Measurements from ENCODE around the gene RECK. TPM values are rescaled to one million over a fixed set of nuclear protein-coding genes. Genes with fewer than 3 reads are reported as not detected.
"Not testable (repeated sequence)": the region's sequence is repeated elsewhere in the genome, so short reads cannot be mapped to it uniquely, and the experiment has no call there.

The RECK gene
- total RNA-seq, 1 donor from 2014 or later, result 6.2 TPM

DNA sequence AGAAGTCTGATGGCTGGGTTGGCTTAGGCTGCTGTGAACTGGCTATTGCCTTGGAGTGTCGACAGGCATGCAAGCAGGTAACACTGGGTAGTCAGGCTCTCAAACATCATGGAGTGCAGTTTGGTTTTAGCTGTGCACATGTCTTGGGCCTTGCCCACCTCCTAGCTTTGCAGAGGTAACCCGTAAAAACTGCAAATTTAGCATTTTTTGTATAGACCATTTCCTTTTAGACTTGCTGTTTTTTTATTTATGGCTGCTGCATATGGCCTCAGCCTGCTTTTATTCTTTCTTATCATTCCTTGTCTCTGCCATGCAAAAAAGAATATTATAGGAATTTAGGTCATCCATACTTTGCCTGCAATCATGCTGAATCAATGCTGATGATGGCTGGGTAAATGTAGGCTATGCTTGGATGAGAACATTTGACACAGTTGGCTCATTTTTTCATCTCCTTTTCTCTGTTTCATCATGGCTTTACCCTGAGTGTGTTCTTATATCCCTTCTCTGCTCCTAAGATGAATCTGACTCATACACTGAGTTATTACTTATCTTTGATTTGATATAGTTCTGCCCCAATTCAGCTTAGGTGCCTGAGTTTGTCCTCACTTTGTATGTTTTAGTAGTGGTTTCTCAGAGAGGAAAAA is 27.2 kb downstream of the RECK start:
- intact Hi-C loops (cut with micrococcal nuclease), result no loop called here

GRCh38 chr9:36064448-36065037 is 27.8 kb downstream of the RECK start:
- intact Hi-C loops (cut with micrococcal nuclease), result no loop called here

DNA sequence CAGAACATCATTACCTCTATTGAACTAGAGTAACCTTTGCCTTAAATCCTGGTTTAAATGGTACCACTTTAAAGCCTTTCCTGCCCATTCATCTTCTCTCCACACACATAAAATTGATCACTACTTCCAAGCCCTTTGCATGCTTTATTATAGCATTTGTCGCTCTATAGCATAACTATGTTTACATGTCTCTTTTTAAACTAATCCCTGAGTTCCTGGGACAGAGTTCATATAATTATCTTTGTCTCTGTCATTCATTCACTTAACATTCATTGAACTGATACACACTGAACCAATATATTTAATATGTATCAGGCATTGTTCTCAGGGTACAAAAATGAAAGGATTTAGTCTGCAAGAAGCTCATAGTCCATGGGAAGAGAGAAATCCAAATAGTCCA is 37.3 kb downstream of the RECK start:
- intact Hi-C loops (cut with micrococcal nuclease), result no loop called here

DNA sequence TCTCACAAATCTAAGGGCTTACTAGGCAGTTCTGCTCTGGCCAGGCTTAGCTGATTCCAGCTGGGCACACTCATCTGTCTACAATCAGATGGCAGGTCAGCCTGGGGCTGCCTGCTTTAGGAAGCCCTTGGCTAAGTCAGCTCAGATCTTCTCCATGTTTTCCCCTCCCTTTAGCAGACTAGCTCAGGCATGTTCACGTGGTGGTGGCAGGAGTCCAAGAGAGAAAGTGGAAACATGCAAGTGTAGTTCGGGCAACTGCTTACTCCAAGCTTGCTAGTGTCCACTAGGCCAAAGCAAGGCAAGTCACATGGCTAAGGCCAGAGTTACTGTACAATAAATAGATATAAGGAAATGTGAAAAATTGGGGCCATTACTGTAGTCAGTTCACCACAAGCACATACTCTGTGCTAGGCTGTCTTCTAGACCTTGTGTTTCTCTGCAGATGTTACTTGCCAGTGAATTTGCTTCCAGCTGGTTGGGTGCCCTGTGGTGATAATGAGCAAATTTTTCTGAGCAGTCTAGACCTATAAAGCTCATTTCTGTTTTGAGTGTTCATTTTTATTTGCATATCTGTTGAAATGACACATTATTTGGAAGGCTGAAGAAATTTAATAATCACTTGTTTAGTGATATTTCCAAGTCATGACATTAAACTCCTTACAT is 38.3 kb downstream of the RECK start:
- intact Hi-C loops (cut with micrococcal nuclease), result no loop called here

GRCh38 chr9:36078051-36078450 is 41.3 kb downstream of the RECK start:
- intact Hi-C loops (cut with micrococcal nuclease), result no loop called here

DNA sequence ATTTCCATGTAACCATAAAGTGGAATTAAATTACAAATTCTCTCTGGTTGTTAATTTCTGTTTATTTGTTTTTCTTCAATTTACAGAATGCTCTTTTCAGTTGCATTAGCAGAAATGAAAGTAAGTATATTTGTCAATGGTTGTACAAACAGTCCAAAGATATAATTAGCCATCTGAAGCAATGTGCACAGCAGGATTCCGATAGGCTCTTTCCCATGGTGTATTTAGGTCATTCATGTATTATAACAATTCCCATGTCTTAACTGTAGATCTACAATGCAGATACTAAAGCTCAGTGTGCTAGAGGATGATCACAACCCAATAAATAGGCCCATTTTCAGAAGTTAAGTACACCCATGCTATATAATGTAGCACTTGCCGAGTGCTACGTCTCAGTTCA is 43.8 kb downstream of the RECK start:
- intact Hi-C loops (cut with micrococcal nuclease), result no loop called here

- intact Hi-C loops (cut with micrococcal nuclease), result no loop called here
Measured at GRCh38 chr9:36082931-36083330, 46.2 kb downstream of the RECK start.

GRCh38 chr9:36086442-36086841 is 49.7 kb downstream of the RECK start:
- intact Hi-C loops (cut with micrococcal nuclease), result no loop called here

DNA sequence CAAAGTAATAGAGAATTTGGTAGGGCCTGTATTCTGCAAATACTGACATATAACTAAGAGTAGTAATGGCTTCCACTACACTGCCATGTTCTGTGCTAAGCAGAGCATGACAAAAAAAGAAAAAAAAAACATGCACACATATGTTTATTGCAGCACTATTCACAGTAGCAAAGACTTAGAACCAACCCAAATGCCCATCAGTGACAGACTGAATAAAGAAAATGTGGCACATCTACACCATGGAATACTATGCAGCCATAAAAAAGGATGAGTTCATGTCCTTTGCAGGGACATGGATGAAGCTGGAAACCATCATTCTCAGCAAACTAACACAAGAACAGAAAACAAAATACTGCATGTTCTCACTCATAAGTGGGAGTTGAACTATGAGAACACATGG is 50.3 kb downstream of the RECK start:
- intact Hi-C loops (cut with micrococcal nuclease), result not testable (repeated sequence)

- intact Hi-C loops (cut with micrococcal nuclease), result no loop called here
Measured at GRCh38 chr9:36088020-36088419, 51.3 kb downstream of the RECK start.

DNA sequence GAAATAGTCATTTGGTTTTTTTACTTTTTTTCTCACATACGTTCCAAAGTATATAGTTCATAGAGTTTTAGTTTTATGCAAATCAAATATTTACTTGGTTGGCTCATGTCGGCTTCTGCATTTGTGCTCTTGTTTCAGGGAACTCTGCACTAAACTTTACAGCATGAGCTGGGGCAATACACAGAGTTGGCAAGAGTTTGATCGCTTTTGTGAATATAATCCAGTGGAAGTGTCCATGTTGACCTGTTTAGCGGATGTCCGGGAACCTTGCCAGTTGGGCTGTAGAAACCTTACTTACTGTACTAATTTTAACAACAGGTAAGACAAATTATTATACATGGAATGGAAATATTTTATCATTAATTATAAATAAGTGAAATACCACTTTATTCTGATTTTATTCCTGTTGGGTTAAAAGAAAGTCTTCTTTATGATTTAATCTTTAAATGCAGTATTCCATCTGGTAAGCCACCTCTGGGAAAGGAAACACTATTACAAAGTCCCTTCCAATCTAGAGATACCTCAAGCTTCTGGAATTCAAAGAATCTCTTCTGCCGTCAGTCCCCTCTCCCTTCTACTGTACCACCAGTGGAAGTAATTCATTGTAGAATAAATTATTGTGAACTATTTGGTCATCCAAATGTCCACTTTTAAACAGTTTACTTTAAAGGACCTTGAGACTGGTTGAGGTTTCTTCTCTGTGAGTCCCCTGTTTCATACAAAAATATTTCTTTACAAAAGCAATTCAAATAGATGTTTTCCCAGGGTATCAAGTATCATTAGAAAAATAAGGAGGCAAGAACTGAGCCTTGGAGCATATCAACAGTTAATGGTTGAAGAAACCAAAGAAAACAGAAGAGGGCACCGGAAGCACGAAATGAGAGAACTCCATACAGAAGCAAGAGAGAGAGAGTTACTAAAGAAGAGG is 54.6 kb downstream of the RECK start:
- intact Hi-C loops (cut with micrococcal nuclease), result loop anchor here (5.0 kb wide), 2 partner anchors 84 to 166 kb away; partner anchors contain the start of gene GNE

GRCh38 chr9:36092014-36092413 is 55.3 kb downstream of the RECK start:
- intact Hi-C loops (cut with micrococcal nuclease), result loop anchor here (1.0 to 5.0 kb wide), 7 partner anchors 11 to 165 kb away; partner anchors contain the start of genes CLTA, GLIPR2, GNE and RECK

- intact Hi-C loops (cut with micrococcal nuclease), result loop anchor here (1.0 to 5.0 kb wide), 7 partner anchors 11 to 165 kb away; partner anchors contain the start of genes CLTA, GLIPR2, GNE and RECK
Measured at GRCh38 chr9:36092509-36093215, 55.9 kb downstream of the RECK start.

DNA sequence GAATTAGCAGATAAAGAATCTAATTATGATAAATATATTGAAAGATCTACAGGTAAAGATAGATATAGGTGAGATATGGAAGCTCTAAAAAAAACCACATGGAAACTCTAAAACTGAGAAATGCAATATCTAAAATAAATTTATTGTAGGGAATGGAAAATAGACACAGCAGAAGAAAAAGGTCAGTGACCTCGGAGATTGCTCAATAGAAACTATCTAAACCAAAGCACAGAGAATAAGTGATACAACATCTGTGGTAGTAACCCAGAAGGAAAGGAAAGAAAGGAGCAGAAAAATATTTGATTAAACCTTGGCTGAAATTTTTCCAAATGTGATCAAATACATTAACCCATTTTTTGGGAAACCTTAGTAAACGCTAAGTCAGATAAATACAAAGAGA is 56.7 kb downstream of the RECK start:
- intact Hi-C loops (cut with micrococcal nuclease), result loop anchor here (2.0 to 5.0 kb wide), 4 partner anchors 57 to 164 kb away; partner anchors contain the start of genes GNE and RECK

DNA sequence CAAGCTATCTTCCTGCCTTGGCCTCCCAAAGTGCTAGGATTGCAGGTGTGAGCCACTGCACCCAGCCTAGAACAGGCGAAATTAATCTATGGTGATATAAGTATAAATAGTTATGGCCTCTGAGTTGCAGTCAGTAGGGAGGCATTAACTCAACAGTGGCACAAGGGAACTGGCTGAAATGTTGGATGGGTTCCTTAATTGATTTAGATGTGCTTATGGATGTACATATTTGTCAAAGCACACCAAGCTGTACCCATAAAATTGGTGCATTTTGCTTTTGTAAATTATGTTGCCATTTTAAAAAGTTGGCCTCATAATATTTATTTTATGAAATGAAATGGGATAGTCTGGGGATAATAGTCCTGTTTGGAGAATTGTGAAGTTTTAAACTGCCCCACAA is 63.0 kb downstream of the RECK start:
- intact Hi-C loops (cut with micrococcal nuclease), result no loop called here

DNA sequence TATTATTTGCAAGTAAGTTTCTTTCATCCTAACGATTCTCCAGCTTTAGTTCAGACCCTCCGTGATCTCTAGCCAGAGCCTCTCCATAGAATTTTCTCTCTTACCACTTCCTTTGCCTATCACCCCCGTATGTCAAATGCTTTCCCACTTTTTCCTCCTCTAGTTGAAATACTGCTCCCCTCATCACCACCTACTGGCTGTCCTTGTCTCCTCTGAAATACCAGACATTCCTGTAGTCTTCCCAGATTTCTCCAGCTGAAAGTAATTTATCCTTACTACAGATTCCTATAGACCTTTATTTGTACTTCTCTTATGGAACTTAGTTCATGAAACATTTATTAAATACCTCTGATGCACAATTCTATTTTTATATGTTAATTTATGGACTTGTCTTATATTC is 63.8 kb downstream of the RECK start:
- intact Hi-C loops (cut with micrococcal nuclease), result no loop called here

- intact Hi-C loops (cut with micrococcal nuclease), result no loop called here
Measured at GRCh38 chr9:36101916-36102741, 65.4 kb downstream of the RECK start.

GRCh38 chr9:36102742-36103495 is 66.2 kb downstream of the RECK start:
- intact Hi-C loops (cut with micrococcal nuclease), result loop anchor here (1.0 kb wide), 6 partner anchors 11 to 226 kb away; partner anchors contain the start of gene CLTA

GRCh38 chr9:36109071-36109470 is 72.4 kb downstream of the RECK start:
- intact Hi-C loops (cut with micrococcal nuclease), result no loop called here
